Mammary epithelial cell (primary cell): ENCODE measurements around the gene SLC22A13.

Experiments used
- CTCF ChIP-seq, 2 donors: IDR thresholded peaks in 1 of 2; conservative IDR thresholded peaks in 1 of 2; 2 replicates each; pipeline ENCODE4 v1.5.1; 2011 to 2012; ENCODE audit warnings: inconsistent platforms in 2 of 2, low read length in 2 of 2, mild to moderate bottlenecking in 2 of 2, control low read depth in 1 of 2, low read depth in 1 of 2; ENCODE audit not compliant: insufficient read depth in 1 of 2; ENCODE audit errors: extremely low read depth in 1 of 2
- EZH2 ChIP-seq: IDR thresholded peaks from 2 replicates; pipeline ENCODE4 v1.6.1; 2012; ENCODE audit warnings: low read length, inconsistent platforms, borderline replicate concordance

DNA sequence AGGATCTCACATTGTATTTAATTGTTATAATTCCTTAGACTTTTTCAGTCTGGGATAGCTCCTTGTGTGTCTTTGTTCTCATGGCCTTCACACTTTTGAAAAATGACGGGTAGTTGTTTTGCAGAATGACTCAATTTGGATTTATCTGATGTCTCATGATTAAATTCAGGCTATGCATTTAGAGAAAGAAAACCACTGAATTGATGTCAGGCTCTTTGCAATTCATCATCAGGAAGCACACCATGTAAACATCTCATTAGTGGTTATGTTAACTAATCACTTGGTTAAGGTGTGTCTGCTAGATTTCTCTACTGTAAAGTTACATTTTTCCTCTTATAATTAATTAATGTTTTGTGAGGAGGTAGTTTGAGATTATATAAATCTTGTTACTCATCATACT lies 8.0 kb upstream of the SLC22A13 start:
- TF ChIP-seq CTCF (conservative IDR thresholded peaks at IDR 0.05 in 1 of 2, IDR thresholded peaks at IDR 0.05 in 1 of 2; ENCODE audit: extremely low read depth in 1 of 2, insufficient read depth in 1 of 2, low read depth in 1 of 2, low read length in 2 of 2) (no peak), EZH2 (no peak)
